Measurements from ENCODE around the gene TRMU. TPM values are rescaled to one million over a fixed set of nuclear protein-coding genes. Genes with fewer than 3 reads are reported as not detected.

Gene TRMU
- total RNA-seq, 3 donors from 2014 or later (not counting 1 experiment from before 2014, with no cell fraction given), result 54.5 to 77.9 (median 58.4) TPM

DNA sequence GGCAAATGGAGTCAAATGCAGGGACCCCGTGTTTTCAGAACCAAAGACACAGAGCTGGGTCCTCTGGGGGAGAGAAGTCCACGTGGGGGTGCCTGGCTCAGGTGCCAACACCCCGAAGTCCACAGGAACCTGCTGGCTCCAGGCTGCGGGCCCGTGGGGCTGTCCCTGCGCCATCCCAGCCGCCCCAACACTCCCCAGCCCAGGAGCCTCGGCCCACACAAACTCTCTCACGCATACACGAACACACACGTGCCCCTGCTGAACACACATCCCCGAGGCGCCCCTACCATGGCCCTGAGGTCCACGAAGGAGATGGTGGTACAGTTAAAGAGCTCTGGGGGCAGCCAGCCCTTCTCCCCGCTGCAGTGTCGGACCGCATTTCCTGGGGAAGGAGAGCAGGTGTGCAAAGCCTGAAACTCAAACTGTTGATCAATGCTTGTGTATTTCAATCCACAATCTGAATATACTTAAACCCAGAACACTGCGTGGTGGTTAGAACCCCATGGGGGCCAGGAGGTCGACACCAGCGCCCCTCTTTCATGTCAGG is 54.7 kb downstream of the TRMU start:
- peaks cover 6% of the 10 kb centered on the region for H3K4me1 ChIP-seq (ENCODE audit: control insufficient read depth, insufficient read depth, low read length)
- intact Hi-C loops (cut with micrococcal nuclease), result no loop called here
- WGBS (ENCODE audit: insufficient coverage), result 88% methylated on average over 20 of the region's 20 CpGs
- Mint-ChIP-seq H3K27ac (no peak overlapping the region), H3K36me3 (no peaks in the 10 kb centered on the region), H3K27me3 (ENCODE audit: low read depth in 2 of 2) (peaks cover 0 to 11% of the 10 kb centered on the region in 2 donors), H3K4me3 (no peak overlapping the region), H3K9me3 (no peaks in the 10 kb centered on the region), H3K4me1 (peaks cover 6 to 7% of the 10 kb centered on the region in 2 donors)
- TF ChIP-seq, protein P1, sequence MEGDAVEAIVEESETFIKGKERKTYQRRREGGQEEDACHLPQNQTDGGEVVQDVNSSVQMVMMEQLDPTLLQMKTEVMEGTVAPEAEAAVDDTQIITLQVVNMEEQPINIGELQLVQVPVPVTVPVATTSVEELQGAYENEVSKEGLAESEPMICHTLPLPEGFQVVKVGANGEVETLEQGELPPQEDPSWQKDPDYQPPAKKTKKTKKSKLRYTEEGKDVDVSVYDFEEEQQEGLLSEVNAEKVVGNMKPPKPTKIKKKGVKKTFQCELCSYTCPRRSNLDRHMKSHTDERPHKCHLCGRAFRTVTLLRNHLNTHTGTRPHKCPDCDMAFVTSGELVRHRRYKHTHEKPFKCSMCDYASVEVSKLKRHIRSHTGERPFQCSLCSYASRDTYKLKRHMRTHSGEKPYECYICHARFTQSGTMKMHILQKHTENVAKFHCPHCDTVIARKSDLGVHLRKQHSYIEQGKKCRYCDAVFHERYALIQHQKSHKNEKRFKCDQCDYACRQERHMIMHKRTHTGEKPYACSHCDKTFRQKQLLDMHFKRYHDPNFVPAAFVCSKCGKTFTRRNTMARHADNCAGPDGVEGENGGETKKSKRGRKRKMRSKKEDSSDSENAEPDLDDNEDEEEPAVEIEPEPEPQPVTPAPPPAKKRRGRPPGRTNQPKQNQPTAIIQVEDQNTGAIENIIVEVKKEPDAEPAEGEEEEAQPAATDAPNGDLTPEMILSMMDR (IDR thresholded peaks at IDR 0.05), result no peak
- H3K9me3 ChIP-seq (ENCODE audit: control insufficient read depth, insufficient read depth, low read length), result no peaks in the 10 kb centered on the region
- DNase-seq, result no peak
- ATAC-seq, result no peak
- H3K4me3 ChIP-seq (ENCODE audit: low read length), result no peak overlapping the region
- no peak overlapping the region for H3K27ac ChIP-seq (ENCODE audit: low read length)
- H3K36me3 ChIP-seq (ENCODE audit: control insufficient read depth, insufficient read depth, low read length), result no peaks in the 10 kb centered on the region
- no peaks in the 10 kb centered on the region for H3K27me3 ChIP-seq (ENCODE audit: control insufficient read depth, insufficient read depth, low read length)

DNA sequence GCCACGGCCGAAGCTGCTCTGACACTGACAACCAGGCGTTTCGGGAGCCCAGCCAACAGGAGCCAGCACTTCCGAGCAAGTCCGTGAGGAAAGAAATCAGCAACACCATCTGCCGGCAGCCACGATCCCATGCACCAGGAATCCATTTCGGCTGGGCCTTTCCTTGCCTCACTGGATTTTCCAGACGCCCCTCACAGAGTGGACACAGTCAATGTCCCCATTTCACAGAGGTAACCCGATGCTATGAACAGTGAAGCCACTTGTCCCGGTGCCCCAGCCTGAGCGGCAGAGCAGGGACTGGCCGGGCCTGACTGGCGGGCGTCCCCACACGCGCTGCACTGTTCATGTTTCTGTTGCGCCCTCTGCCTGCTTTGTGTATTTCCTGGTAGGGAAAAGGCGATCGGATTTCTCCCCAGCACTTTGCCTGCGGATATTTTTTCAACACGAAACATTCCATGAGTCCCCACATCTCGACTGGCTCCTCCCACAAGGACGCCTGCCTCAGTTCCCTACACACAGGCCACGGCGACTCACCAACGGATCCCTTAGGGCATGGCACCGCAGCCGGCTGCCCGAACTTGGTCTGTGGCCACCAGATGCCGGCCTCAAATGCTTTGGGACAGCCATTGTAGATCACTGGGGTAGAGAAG is 55.3 kb downstream of the TRMU start:
- peaks cover 6 to 7% of the 10 kb centered on the region in 2 donors for H3K4me1 Mint-ChIP-seq
- H3K9me3 Mint-ChIP-seq, result no peaks in the 10 kb centered on the region
- ATAC-seq (no peak), DNase-seq (no peak)
- Histone ChIP-seq H3K36me3 (ENCODE audit: control insufficient read depth, insufficient read depth, low read length) (no peaks in the 10 kb centered on the region), H3K9me3 (ENCODE audit: control insufficient read depth, insufficient read depth, low read length) (no peaks in the 10 kb centered on the region), H3K27me3 (ENCODE audit: control insufficient read depth, insufficient read depth, low read length) (no peaks in the 10 kb centered on the region), H3K27ac (ENCODE audit: low read length) (no peak overlapping the region), H3K4me1 (ENCODE audit: control insufficient read depth, insufficient read depth, low read length) (peaks cover 6% of the 10 kb centered on the region), H3K4me3 (ENCODE audit: low read length) (no peak overlapping the region)
- TF ChIP-seq, protein P1 (IDR thresholded peaks at IDR 0.05), result no peak
- 88% methylated on average over 32 of the region's 32 CpGs for WGBS (ENCODE audit: insufficient coverage)
- intact Hi-C loops (cut with micrococcal nuclease), result no loop called here
- peaks cover 0 to 11% of the 10 kb centered on the region in 2 donors for H3K27me3 Mint-ChIP-seq (ENCODE audit: low read depth in 2 of 2)
- no peaks in the 10 kb centered on the region for H3K36me3 Mint-ChIP-seq
- no peak overlapping the region for H3K4me3 Mint-ChIP-seq
- H3K27ac Mint-ChIP-seq, result no peak overlapping the region

DNA sequence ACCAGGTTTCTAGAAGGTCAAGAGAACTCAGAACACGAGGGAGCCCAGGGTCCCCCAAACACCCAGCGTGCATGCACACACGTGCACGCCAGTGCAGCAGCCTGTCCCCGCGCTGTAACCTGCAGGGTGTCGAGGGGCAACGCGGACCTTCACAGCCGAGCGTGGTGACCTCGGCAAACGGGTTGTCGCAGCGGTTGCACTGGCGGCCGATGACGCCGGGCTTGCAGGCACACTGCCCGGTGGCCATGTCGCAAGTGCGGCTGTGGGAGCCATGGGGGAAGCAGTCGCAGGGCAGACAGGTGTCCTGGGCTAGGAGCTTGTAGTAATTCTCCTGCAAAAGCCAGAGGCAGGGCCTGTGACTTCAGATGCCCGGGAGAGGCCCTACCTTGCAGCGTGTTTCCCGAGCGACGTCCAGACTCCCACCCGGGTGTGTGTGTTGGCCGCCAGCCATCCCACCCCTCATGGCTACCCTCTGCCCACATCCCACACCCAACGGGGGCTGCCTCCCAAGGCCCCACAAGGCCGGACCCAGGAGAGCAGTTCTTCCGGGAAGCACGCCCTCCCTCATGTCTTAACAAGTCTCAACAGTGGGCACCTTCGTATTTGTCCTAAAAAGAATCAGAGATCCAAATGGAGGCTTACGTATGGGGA is 56.1 kb downstream of the TRMU start:
- Histone ChIP-seq H3K9me3 (ENCODE audit: control insufficient read depth, insufficient read depth, low read length) (no peaks in the 10 kb centered on the region), H3K36me3 (ENCODE audit: control insufficient read depth, insufficient read depth, low read length) (no peaks in the 10 kb centered on the region), H3K4me1 (ENCODE audit: control insufficient read depth, insufficient read depth, low read length) (peaks cover 6% of the 10 kb centered on the region), H3K27ac (ENCODE audit: low read length) (no peak overlapping the region), H3K27me3 (ENCODE audit: control insufficient read depth, insufficient read depth, low read length) (no peaks in the 10 kb centered on the region), H3K4me3 (ENCODE audit: low read length) (no peak overlapping the region)
- Mint-ChIP-seq H3K36me3 (no peaks in the 10 kb centered on the region), H3K4me1 (peaks cover 6 to 7% of the 10 kb centered on the region in 2 donors), H3K27ac (no peak overlapping the region), H3K4me3 (no peak overlapping the region), H3K9me3 (no peaks in the 10 kb centered on the region), H3K27me3 (ENCODE audit: low read depth in 2 of 2) (peaks cover 0 to 11% of the 10 kb centered on the region in 2 donors)
- intact Hi-C loops (cut with micrococcal nuclease), result no loop called here
- no peak for DNase-seq
- TF ChIP-seq, protein P1 (IDR thresholded peaks at IDR 0.05), result no peak
- no peak for ATAC-seq
- 95% methylated on average over 36 of the region's 36 CpGs for WGBS (ENCODE audit: insufficient coverage)
